HL-60 (cell line): ENCODE measurements around the gene PPM1H.

Experiments used
- POLR2AphosphoS5 ChIP-seq: IDR thresholded peaks from 2 replicates; pipeline ENCODE4 v1.6.1; 2012; ENCODE audit warnings: low read depth
- SPI1 ChIP-seq: IDR thresholded peaks from 2 replicates; pipeline ENCODE4 v1.6.1; 2012; ENCODE audit warnings: low read depth, mild to moderate bottlenecking, borderline replicate concordance

DNA sequence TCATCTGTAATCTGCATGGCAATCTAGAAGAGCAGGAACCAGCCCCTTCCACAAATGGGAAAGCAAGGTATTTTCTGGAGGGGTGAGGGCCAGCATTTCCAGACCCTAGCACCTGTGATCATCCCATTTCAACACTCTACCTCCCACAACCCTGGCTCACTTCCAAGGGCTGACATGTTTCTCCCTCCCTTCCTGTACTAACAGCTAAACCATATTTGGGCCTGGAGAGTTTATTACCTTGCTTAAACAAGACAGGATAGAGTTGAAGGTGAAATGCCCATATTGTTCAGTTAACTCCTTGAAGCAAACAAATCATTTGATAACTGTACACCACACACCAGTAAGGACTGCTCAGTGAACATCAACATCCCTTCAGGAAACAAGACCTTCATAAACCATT lies 158.4 kb downstream of the PPM1H start:
- TF ChIP-seq SPI1 (no peak), POLR2AphosphoS5 (no peak)
